Activated CD4-positive, alpha-beta T cell treated with anti-CD3 and anti-CD28 coated beads, Interleukin-2, Interleukin-6, amounts not matched to agents 100 ng/mL and 50 ng/mL, durations not matched to agents 16 hours and 8 hours (primary cell): ENCODE results near the gene WNK4.

Experiments used
- DNase-seq: peaks from one replicate; pipeline ENCODE4 v3.0.0-alpha.2; 2020

WNK4 gene

DNA sequence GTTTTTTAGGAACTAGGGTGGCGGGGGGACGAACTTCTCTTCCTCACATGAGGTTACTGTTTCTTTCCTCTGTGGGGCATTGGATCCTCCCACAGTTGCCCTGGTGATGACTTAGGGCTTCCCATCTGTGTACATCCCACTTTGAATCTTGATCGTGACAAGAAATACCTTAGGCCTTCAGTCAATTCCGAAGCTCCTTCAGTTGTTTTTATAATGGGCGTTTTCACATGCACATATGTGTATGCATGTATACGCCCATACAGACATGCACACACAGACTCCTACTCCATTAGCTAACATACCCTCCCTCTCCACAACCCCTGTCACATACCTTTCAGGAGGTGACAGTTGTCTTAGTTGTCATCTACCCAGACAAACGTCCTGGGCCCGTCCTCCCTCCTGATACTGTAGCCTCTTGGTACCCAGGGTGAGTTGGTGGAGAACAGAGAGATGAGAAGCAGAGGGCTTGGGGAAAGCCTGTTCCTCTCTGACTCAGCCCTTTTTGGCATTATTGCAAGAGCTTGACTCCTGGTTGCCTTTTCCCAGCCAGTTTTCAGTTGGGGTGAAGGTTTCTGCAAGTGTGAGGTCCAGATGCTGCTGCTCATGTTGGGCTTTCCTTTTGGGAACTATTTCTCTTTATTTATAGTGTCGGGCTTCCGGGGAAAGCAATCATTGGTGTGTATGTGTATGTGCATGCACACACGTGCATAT is 61.7 kb downstream of the WNK4 start:
- DNase-seq: no peak

DNA sequence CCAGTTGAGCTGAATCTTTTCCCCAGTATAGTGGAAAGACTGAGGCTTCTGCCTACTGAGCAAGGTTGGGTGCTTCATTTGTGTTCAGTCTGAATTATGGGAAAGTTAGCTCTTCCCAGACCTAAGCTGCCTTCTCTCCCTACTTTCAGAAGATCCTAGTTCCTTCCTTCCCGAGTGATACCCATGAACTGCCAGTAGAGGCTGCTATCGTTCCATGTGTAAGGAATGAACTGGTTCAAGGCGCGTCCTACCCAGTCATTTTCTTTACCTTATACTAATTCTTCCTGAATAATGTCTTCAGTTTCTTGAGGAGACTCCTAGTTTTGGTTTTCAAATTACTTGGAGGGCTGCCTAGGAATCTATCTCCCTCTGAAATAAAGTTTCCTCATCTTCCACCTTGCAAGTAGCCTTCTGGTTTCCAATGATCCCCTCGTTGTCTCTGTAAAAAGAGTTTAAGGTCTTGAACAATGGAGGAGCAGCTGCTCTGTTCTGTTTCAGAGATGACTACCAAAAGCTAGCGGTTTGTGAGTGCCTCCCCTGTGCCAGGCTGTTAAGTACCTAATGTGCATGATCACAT is 63.0 kb downstream of the WNK4 start:
- DNase-seq: peak; percentile 16

DNA sequence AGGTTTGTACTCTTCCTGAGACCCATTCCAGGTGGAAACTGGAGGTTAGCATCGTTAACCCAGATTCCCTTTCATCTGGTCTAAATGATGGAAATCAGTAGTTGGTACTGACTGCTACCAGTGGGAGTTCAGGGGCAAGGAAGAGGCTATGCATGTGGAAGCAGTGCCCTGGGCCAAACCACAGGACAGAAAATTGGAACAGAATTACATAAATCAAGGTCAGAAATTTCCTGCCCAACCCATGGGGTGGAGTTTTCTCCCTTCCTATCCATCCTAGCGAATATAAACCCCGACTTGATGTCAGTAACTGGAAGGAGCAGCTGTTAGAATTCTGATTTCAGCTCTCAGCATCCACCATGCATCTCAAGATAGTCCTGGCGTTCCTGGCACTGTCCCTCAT is 63.9 kb downstream of the WNK4 start, which contains the start of gene AOC2:
Gene AOC2 (plus strand): TSS at position 310 of the 400 bp plus-strand sequence. CDS start 47 bp downstream, at position 357.
- no peak for DNase-seq

DNA sequence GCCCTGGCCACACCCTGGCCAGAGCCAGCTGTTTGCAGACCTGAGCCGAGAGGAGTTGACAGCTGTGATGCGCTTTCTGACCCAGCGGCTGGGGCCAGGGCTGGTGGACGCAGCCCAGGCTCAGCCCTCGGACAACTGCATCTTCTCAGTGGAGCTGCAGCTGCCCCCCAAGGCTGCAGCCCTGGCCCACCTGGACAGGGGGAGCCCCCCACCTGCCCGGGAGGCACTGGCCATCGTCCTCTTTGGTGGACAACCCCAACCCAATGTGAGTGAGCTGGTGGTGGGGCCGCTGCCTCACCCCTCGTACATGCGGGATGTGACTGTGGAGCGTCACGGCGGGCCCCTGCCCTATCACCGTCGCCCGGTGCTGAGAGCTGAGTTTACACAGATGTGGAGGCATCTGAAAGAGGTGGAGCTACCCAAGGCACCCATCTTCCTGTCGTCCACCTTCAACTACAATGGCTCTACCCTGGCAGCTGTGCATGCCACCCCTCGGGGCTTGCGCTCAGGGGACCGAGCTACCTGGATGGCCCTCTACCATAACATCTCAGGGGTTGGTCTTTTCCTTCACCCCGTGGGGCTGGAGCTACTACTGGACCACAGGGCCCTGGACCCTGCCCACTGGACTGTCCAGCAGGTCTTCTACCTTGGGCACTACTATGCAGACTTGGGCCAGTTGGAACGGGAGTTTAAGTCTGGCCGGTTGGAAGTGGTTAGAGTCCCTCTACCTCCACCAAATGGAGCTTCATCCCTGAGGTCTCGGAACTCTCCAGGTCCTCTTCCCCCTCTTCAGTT is 64.5 kb downstream of the WNK4 start:
- no peak for DNase-seq

DNA sequence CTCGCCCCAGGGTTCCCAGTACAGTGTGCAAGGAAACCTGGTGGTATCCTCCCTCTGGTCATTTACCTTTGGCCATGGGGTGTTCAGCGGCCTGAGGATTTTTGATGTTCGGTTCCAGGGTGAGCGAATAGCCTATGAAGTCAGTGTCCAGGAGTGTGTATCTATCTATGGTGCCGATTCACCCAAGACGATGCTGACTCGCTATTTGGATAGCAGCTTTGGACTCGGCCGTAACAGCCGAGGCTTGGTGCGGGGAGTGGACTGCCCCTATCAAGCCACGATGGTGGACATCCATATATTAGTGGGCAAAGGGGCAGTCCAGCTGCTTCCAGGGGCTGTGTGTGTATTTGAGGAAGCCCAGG is 65.1 kb downstream of the WNK4 start:
- no peak for DNase-seq

DNA sequence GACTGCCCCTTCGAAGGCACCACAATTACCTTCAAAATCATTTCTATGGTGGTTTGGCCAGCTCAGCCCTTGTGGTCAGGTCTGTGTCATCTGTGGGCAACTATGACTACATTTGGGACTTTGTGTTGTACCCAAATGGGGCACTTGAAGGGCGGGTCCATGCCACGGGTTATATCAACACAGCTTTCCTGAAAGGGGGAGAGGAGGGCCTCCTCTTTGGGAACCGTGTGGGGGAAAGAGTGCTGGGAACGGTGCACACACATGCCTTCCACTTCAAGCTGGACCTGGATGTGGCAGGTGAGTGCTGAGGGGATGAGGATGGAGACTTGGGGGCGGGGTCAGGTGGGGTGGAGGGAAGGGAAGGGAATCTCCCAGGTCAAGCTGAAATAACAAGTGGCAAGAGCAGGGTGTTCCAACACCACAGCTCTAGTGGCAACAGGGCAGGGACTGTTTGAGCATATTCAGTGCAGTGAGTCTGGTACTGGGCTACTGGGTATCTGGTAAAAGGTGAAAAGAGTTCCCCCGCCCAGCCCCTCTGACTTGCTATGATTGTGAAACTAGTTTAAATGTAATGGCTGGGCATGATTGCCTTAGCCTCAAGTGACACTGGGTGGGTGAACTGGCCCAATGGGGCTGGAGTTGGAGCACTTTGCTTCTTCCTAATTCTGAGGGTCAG is 65.6 kb downstream of the WNK4 start:
- DNase-seq: peak; percentile 72
